KMS-11 (cell line): ENCODE measurements around the gene EEF2.

Experiments
- H2AFZ ChIP-seq: fragments of 200-600 bp; sonication (generic); 2 replicates; pipeline ENCODE4 v1.6.1; 2016; ENCODE audit warnings: antibody characterized with exemption, mixed run types, low read depth
- H3K27ac ChIP-seq: fragments of 200-600 bp; sonication (generic); 2 replicates; pipeline ENCODE4 v1.6.1; 2016; ENCODE audit warnings: mild to moderate bottlenecking, mixed run types
- H3K27me3 ChIP-seq: fragments of 200-600 bp; sonication (generic); 2 replicates; pipeline ENCODE4 v1.6.1; 2017; ENCODE audit warnings: mild to moderate bottlenecking, low read depth, mixed run types, moderate library complexity; ENCODE audit not compliant: insufficient read depth
- H3K36me3 ChIP-seq: fragments of 200-600 bp; sonication (generic); 2 replicates; pipeline ENCODE4 v1.6.1; 2017; ENCODE audit warnings: mild to moderate bottlenecking, mixed run types; ENCODE audit not compliant: insufficient read depth
- H3K4me1 ChIP-seq: fragments of 200-600 bp; sonication (generic); 2 replicates; pipeline ENCODE4 v1.6.1; 2016; ENCODE audit warnings: mild to moderate bottlenecking, low read depth, mixed run types; ENCODE audit not compliant: poor library complexity, severe bottlenecking
- H3K4me2 ChIP-seq: fragments of 200-600 bp; sonication (generic); 2 replicates; pipeline ENCODE4 v1.7.0; 2016; ENCODE audit warnings: mild to moderate bottlenecking, mixed run types
- H3K4me3 ChIP-seq: fragments of 200-600 bp; sonication (generic); IDR thresholded peaks from 2 replicates; pipeline ENCODE4 v1.6.1; 2017; ENCODE audit warnings: low read depth, low read length, mixed read lengths; ENCODE audit not compliant: insufficient read depth
- H3K79me2 ChIP-seq: fragments of 200-600 bp; sonication (generic); 2 replicates; pipeline ENCODE4 v1.6.1; 2016; ENCODE audit warnings: low read depth, mixed run types; ENCODE audit not compliant: insufficient read depth
- H3K9ac ChIP-seq: fragments of 200-600 bp; sonication (generic); 2 replicates; pipeline ENCODE4 v1.6.1; 2016; ENCODE audit warnings: mild to moderate bottlenecking, mixed run types
- H4K20me1 ChIP-seq: fragments of 200-600 bp; sonication (generic); 2 replicates; pipeline ENCODE4 v1.6.1; 2016; ENCODE audit warnings: mild to moderate bottlenecking, mixed run types; ENCODE audit not compliant: insufficient read depth
- TF ChIP-seq, protein P1 (sequence below): fragments of 200-600 bp; sonication (generic); conservative IDR thresholded peaks from 2 replicates; pipeline ENCODE4 v1.6.1; 2017; ENCODE audit warnings: low read depth, mild to moderate bottlenecking, antibody characterized with exemption, low read length, moderate library complexity, mixed read lengths

EEF2 gene

DNA sequence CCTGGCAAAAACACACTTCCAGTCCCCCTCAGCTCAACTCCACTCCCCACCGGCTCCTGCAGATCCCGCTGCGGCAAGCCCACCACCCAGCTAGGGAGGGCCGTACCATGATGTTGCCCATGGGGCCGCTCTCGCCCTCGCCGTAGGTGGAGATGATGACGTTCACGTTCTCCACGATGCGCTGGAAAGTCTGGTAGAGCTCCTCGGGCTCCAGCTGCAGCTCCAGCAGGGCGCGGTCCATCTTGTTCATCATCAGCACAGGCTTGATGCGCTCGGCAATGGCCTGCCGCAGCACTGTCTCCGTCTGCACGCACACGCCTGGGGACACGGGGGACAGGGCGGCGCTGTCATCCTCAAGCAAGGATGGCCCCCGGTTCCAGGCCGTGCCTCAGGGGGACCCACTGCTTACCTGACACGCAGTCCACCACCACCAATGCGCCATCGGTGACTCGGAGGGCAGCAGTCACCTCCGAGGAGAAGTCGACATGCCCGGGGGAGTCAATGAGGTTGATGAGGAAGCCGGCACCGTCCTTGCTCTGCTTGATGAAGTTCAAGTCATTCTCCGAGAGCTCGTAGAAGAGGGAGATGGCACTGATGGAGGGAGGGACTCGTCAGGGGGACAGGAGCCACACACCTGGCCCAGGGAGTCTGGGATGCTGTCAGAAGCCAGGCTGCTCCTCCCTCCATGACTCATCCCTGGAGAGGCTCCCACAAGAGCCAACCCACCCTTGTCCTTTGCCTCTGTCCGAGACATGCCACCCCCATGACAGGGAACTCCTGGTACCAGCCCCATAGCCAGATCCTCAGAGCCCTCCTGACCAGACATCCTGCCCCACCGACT, 2.3 kb downstream of the EEF2 start:
- Histone ChIP-seq H3K4me3 (no peak overlapping the region), H3K79me2 (peaks cover 65% of the 10 kb centered on the region), H4K20me1 (peaks cover 30% of the 10 kb centered on the region), H3K27ac (no peak overlapping the region; the same call in 1 of the 2 replicates), H3K36me3 (peaks cover 54% of the 10 kb centered on the region), H3K4me2 (peak overlapping the region; percentile 94; the same call in 1 of the 2 replicates), H3K4me1 (peaks cover 30% of the 10 kb centered on the region), H2AFZ (no peak overlapping the region), H3K27me3 (no peaks in the 10 kb centered on the region), H3K9ac (no peak overlapping the region)
- TF ChIP-seq, protein P1, sequence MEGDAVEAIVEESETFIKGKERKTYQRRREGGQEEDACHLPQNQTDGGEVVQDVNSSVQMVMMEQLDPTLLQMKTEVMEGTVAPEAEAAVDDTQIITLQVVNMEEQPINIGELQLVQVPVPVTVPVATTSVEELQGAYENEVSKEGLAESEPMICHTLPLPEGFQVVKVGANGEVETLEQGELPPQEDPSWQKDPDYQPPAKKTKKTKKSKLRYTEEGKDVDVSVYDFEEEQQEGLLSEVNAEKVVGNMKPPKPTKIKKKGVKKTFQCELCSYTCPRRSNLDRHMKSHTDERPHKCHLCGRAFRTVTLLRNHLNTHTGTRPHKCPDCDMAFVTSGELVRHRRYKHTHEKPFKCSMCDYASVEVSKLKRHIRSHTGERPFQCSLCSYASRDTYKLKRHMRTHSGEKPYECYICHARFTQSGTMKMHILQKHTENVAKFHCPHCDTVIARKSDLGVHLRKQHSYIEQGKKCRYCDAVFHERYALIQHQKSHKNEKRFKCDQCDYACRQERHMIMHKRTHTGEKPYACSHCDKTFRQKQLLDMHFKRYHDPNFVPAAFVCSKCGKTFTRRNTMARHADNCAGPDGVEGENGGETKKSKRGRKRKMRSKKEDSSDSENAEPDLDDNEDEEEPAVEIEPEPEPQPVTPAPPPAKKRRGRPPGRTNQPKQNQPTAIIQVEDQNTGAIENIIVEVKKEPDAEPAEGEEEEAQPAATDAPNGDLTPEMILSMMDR: no peak

DNA sequence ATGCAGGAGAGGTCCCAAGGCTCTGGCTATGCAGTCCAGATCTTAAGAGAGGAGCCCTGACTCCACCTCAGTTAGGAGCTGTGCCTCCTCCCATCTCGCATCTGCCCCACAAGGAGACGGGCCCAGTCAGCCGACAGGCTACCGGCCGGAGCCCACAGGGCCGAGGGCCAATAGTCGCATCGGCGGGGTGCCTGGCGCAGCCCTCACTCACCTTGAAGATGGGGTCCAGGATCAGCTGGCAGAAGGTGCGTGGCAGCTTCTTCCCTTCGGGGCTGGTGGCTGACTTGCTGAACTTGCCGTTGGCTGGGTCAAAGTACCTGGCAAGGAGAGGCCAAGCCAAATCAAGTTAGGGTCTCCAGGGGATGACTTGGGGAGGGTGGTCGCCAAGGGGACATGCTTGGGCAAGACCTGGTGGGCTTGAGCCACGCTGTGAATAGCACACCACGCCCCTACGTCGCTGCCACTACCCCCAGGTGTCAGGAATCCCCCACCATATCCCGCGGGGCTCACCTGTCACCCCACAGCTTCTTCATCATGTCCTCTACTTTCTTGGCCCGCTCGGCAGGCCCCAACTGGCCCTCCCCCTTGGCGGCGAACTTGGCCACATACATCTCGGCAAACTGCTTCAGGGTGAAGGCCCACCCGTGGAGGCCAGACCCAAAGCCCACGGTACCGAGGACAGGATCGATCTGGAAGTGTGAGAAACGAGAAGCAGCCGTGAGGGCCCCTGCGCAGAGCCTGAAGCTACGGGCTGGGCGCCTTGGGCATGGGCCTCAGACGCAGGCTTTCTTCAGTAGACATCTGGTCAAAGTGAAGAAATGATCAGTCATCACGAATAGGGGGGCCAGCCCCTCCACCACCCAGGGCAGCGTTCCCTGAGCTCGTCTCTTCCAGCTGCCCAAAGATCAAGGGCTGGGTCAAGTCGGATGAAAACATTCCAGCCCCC, 3.3 kb downstream of the EEF2 start:
- peaks cover 72% of the 10 kb centered on the region for H3K79me2 ChIP-seq
- H3K4me2 ChIP-seq: no peak overlapping the region
- no peak overlapping the region for H3K9ac ChIP-seq
- peaks cover 32% of the 10 kb centered on the region for H4K20me1 ChIP-seq
- H3K36me3 ChIP-seq: peaks cover 61% of the 10 kb centered on the region
- peaks cover 23% of the 10 kb centered on the region for H3K4me1 ChIP-seq
- no peak overlapping the region for H3K27ac ChIP-seq
- no peak overlapping the region for H3K4me3 ChIP-seq
- no peaks in the 10 kb centered on the region for H3K27me3 ChIP-seq
- H2AFZ ChIP-seq: no peak overlapping the region
- TF ChIP-seq, protein P1: no peak

DNA sequence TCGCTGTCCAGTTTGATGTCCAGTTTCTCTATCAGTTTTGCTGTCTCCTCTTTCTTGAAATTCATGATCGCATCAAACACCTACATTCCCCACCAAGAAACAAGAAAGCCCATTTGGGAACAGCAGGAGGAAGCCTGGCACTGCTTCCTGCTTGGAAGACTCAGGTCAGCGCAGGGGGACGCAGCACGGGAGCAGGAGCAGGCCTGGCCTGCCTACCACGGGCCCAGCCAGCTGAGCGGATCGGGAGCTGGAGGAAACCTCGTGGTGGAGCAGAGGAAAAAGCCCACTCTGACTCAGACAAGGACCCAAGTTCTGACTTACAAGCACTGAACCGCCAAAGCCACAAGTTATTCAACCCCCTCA, 3.9 kb downstream of the EEF2 start:
- H3K4me2 ChIP-seq: no peak overlapping the region
- H3K4me3 ChIP-seq: no peak overlapping the region
- H3K4me1 ChIP-seq: peaks cover 18% of the 10 kb centered on the region
- no peak overlapping the region for H3K27ac ChIP-seq
- peaks cover 61% of the 10 kb centered on the region for H3K36me3 ChIP-seq
- peaks cover 32% of the 10 kb centered on the region for H4K20me1 ChIP-seq
- H3K79me2 ChIP-seq: peaks cover 75% of the 10 kb centered on the region
- H3K9ac ChIP-seq: no peak overlapping the region
- H2AFZ ChIP-seq: no peak overlapping the region
- no peaks in the 10 kb centered on the region for H3K27me3 ChIP-seq
- TF ChIP-seq, protein P1: no peak

DNA sequence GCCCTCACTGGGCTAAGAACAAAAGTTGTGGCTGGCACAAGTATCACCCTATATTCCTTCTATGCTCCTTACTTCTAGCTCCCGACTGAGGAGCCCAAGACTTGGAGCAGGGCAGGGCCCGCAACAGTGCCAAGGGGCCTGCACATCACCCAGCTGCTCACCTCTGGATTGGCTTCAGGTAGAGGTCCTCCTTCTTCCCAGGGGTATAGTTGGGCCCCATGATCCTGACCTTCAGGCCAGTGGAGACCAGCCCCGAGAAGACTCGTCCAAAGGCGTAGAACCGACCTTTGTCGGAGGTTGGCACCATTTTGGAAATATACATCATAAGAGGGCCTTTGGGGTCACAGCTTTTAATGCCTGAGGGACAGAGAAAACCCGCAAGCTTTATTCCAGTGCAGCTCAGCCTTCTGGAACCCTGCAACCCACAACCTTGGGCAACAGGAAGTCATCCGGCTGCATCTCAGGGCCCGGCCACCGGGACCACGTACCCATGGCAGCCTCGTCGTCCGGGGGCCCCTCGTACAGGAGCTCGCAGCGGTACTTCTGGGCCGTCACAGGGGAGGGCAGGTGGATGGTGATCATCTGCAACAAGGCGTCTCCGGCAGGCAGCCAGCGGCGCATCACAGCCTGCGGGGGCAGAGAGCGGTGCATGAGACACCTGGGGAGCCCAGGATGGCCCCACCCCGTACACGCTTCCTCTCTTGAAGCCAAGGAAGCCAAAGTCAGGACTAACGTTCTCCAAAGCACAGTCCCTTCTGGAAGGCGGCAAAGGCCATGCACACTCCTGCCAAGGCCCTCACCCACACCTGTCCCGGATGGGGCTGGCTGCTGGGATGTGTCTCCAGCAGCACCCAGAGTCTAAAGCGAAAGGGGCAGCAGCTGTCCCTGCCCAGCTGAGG, 4.7 kb downstream of the EEF2 start:
- Histone ChIP-seq H3K79me2 (peaks cover 75% of the 10 kb centered on the region), H3K4me1 (peaks cover 10% of the 10 kb centered on the region), H3K9ac (no peak overlapping the region), H3K4me3 (no peak overlapping the region), H3K36me3 (peaks cover 61% of the 10 kb centered on the region), H2AFZ (no peak overlapping the region), H3K27me3 (no peaks in the 10 kb centered on the region), H3K27ac (no peak overlapping the region), H4K20me1 (peaks cover 32% of the 10 kb centered on the region), H3K4me2 (no peak overlapping the region)
- TF ChIP-seq, protein P1: no peak
